Choroid plexus epithelial cell (primary cell): ENCODE data around the gene AGPAT4.

Experiments
- DNase-seq: peaks from one replicate; pipeline ENCODE4 v3.0.0-alpha.2; 2010; ENCODE audit warnings: low read depth
- H3K4me3 ChIP-seq: 2 replicates; pipeline ENCODE4 v1.5.1; 2011; ENCODE audit warnings: low read depth, mild to moderate bottlenecking, control low read depth, low read length, moderate library complexity
- CTCF ChIP-seq: conservative IDR thresholded peaks from 2 replicates; pipeline ENCODE4 v1.5.1; 2011; ENCODE audit warnings: low read depth, mild to moderate bottlenecking, control low read depth, inconsistent platforms, low read length, moderate library complexity

AGPAT4 gene

GRCh38 chr6:161080263-161080970 is 193.4 kb downstream of the AGPAT4 start:
- no peak overlapping the region for H3K4me3 ChIP-seq
- DNase-seq: no peak
- no peak for TF ChIP-seq CTCF
